Activated CD8-positive, alpha-beta memory T cell treated with anti-CD3 and anti-CD28 coated beads for 36 hours (primary cell): ENCODE data around the gene CPNE9. TPM values are rescaled to one million over a fixed set of nuclear protein-coding genes. Genes with fewer than 3 reads are reported as not detected.

ENCODE experiments used
- CTCF ChIA-PET: fragments of 350-600 bp; sonication (Branson Sonifier 250); formaldehyde crosslinking; loops from one replicate; lab custom pipeline; 2021; ENCODE audit warnings: antibody characterized with exemption; lab: Charles Lee
- POLR2A ChIA-PET: fragments of 350-600 bp; sonication (Branson Sonifier 250); formaldehyde crosslinking; loops from one replicate; lab custom pipeline; 2021; ENCODE audit warnings: antibody characterized with exemption; lab: Charles Lee
- total RNA-seq, 2 experiments: library from RNA; stranded (reverse); gene quantifications; one replicate each; pipeline ENCODE4 v1.2.3, GENCODE V29; 2021

Gene CPNE9
- total RNA-seq, 2 experiments from 2014 or later = 0.10 to 0.40 TPM

GRCh38 chr3:9685216-9686049 is 18.2 kb upstream of the CPNE9 start:
- CTCF ChIA-PET = no interaction called here
- POLR2A ChIA-PET = interaction anchor here (0.6 kb wide), 1 partner anchor 349 kb away, joined by 7 read pairs; no protein-coding TSS in a partner anchor

- ChIA-PET CTCF (no interaction called here), POLR2A (interaction anchor here (0.6 kb wide), 1 partner anchor 348 kb away, joined by 7 read pairs; no protein-coding TSS in a partner anchor)
These were observed 17.5 kb upstream of the CPNE9 start for GRCh38 chr3:9686050-9686550.

GRCh38 chr3:9686703-9687102 is 16.9 kb upstream of the CPNE9 start:
- ChIA-PET CTCF (no interaction called here), POLR2A (no interaction called here)

- ChIA-PET CTCF (no interaction called here), POLR2A (no interaction called here)
These were observed 16.1 kb upstream of the CPNE9 start for GRCh38 chr3:9687514-9687913.

GRCh38 chr3:9688961-9689360 is 14.7 kb upstream of the CPNE9 start:
- ChIA-PET POLR2A (no interaction called here), CTCF (no interaction called here)

- ChIA-PET POLR2A (no interaction called here), CTCF (no interaction called here)
These were observed 13.9 kb upstream of the CPNE9 start for GRCh38 chr3:9689757-9690156.

GRCh38 chr3:9690451-9691450 is 12.9 kb upstream of the CPNE9 start:
- ChIA-PET POLR2A (no interaction called here), CTCF (no interaction called here)

GRCh38 chr3:9691636-9692035 is 12.0 kb upstream of the CPNE9 start:
- CTCF ChIA-PET = interaction anchor here (0.5 kb wide), 1 partner anchor 334 kb away, joined by 3 read pairs; no protein-coding TSS in a partner anchor
- POLR2A ChIA-PET = no interaction called here

GRCh38 chr3:9692416-9692815 is 11.2 kb upstream of the CPNE9 start:
- ChIA-PET POLR2A (no interaction called here), CTCF (no interaction called here)

- CTCF ChIA-PET = interaction anchor here (1.2 kb wide), 1 partner anchor 51 kb away, joined by 3 read pairs; no protein-coding TSS in a partner anchor
- POLR2A ChIA-PET = no interaction called here
These were observed 8.3 kb upstream of the CPNE9 start for GRCh38 chr3:9695345-9695744.

GRCh38 chr3:9695746-9696145 is 7.9 kb upstream of the CPNE9 start:
- ChIA-PET POLR2A (no interaction called here), CTCF (no interaction called here)

- ChIA-PET CTCF (no interaction called here), POLR2A (no interaction called here)
These were observed 7.0 kb upstream of the CPNE9 start for GRCh38 chr3:9696480-9697220.

- ChIA-PET POLR2A (interaction anchor here (1.1 kb wide), 1 partner anchor 62 kb away, joined by 4 read pairs; no protein-coding TSS in a partner anchor), CTCF (no interaction called here)
These were observed 5.7 kb upstream of the CPNE9 start for GRCh38 chr3:9697892-9698291.

- CTCF ChIA-PET = no interaction called here
These were observed 5.3 kb upstream of the CPNE9 start for GRCh38 chr3:9698293-9698692.

GRCh38 chr3:9700536-9700935 is 3.1 kb upstream of the CPNE9 start:
- CTCF ChIA-PET = interaction anchor here (0.7 to 0.8 kb wide), 2 partner anchors 12 to 741 kb away, joined by 3 read pairs; no protein-coding TSS in a partner anchor
- POLR2A ChIA-PET = interaction anchor here (0.7 kb wide), 1 partner anchor 30 kb away, joined by 4 read pairs; no protein-coding TSS in a partner anchor

More at GRCh38 chr3:9698293-9698692, 5.3 kb upstream of the CPNE9 start:
- POLR2A ChIA-PET = interaction anchor here (1.1 kb wide), 1 partner anchor 61 kb away, joined by 4 read pairs; no protein-coding TSS in a partner anchor

GRCh38 chr3:9701006-9701405 is 2.6 kb upstream of the CPNE9 start:
- ChIA-PET POLR2A (no interaction called here), CTCF (interaction anchor here (0.7 kb wide), 1 partner anchor 741 kb away, joined by 3 read pairs; no protein-coding TSS in a partner anchor)

- ChIA-PET CTCF (no interaction called here), POLR2A (no interaction called here)
These were observed 1.9 kb upstream of the CPNE9 start for GRCh38 chr3:9701711-9702110.

- POLR2A ChIA-PET = interaction anchor here (0.6 kb wide), 2 partner anchors 38 to 187 kb away, joined by 3 to 13 read pairs; partner anchors contain the start of gene JAGN1
- CTCF ChIA-PET = no interaction called here
These were observed 393 bp upstream of the CPNE9 start for GRCh38 chr3:9703240-9703639.
